PC-9 (cell line): ENCODE measurements around the gene TSG101.

ENCODE experiments used
- CTCF ChIP-seq: fragments of 200-600 bp; sonication (generic); conservative IDR thresholded peaks from 2 replicates; pipeline ENCODE4 v1.6.1; 2017; ENCODE audit warnings: mixed run types, antibody characterized with exemption, mild to moderate bottlenecking, moderate library complexity
- EZH2 ChIP-seq: fragments of 200-600 bp; sonication (generic); IDR thresholded peaks from 2 replicates; pipeline ENCODE4 v1.8.0; 2017; ENCODE audit warnings: antibody characterized with exemption, low read depth

- TF ChIP-seq CTCF (no peak), EZH2 (no peak)
Measured at GRCh38 chr11:18563090-18563730, 36.5 kb upstream of the TSG101 start.
